Ascending aorta (tissue), 2 donors: ENCODE data around the gene OSBPL10. TPM values are rescaled to one million over a fixed set of nuclear protein-coding genes. Genes with fewer than 3 reads are reported as not detected.

ENCODE experiments used
- DNase-seq, 2 donors: peaks; one replicate each; pipeline ENCODE4 v3.0.0-alpha.2; 2019; ENCODE audit warnings: low spot score in 2 of 2
- H3K27ac ChIP-seq, 2 donors: fragments of 200-600 bp; sonication (generic); one replicate each; pipeline ENCODE4 v1.5.1; 2016 to 2017; ENCODE audit warnings: mild to moderate bottlenecking in 1 of 2
- H3K27me3 ChIP-seq: fragments of 200-600 bp; sonication (generic); one replicate; pipeline ENCODE4 v1.5.1; 2017
- H3K36me3 ChIP-seq, 2 donors: fragments of 200-600 bp; sonication (generic); one replicate each; pipeline ENCODE4 v1.5.1; 2016
- H3K4me1 ChIP-seq, 2 donors: fragments of 200-600 bp; sonication (generic); one replicate each; pipeline ENCODE4 v1.5.1; 2016 to 2017; ENCODE audit warnings: mild to moderate bottlenecking in 1 of 2
- H3K4me3 ChIP-seq, 2 donors: fragments of 200-600 bp; sonication (generic); one replicate each; pipeline ENCODE4 v1.5.1; 2016 to 2017; ENCODE audit warnings: mild to moderate bottlenecking in 1 of 2
- H3K9me3 ChIP-seq, 2 donors: fragments of 200-600 bp; sonication (generic); one replicate each; pipeline ENCODE4 v1.5.1; 2016
- CTCF ChIP-seq, 3 experiments: fragments of 200-600 bp in 2 of 3; fragments of 450-650 bp in 1 of 3; sonication (generic) in 2 of 3; IDR thresholded peaks; one replicate each; pipeline ENCODE4 v1.5.1; 2016 to 2019; ENCODE audit warnings: antibody characterized with exemption in 3 of 3, mild to moderate bottlenecking in 1 of 3, moderate library complexity in 1 of 3
- intact Hi-C: fragments of 100-400 bp; cut with DNase I; formaldehyde crosslinking; loops from one replicate; pipeline ENCODE4 v1.15.1; 2023
- total RNA-seq: library from RNA; depleted of rRNA; stranded (reverse); fragments of >200 nt; gene quantifications from one replicate; pipeline ENCODE4 v1.1.0, GENCODE V29; 2016

Gene OSBPL10
- total RNA-seq, 1 donor from 2014 or later: 169 TPM

- H3K4me3 ChIP-seq: no peak overlapping the region
- no peak overlapping the region for H3K27ac ChIP-seq
- H3K9me3 ChIP-seq: peaks cover 4 to 42% of the 10 kb centered on the region in 2 donors
- intact Hi-C loops: no loop called here
- H3K4me1 ChIP-seq: no peaks in the 10 kb centered on the region
- no peaks in the 10 kb centered on the region for H3K27me3 ChIP-seq
- no peak for TF ChIP-seq CTCF (IDR thresholded peaks at IDR 0.05)
- peaks cover 5 to 6% of the 10 kb centered on the region in 2 donors for H3K36me3 ChIP-seq
- DNase-seq: no peak
Measured at GRCh38 chr3:31659246-31659645, 321.8 kb downstream of the OSBPL10 start.

- no peaks in the 10 kb centered on the region for H3K4me1 ChIP-seq
- peaks cover 29 to 81% of the 10 kb centered on the region in 2 donors for H3K9me3 ChIP-seq
Measured at GRCh38 chr3:31654998-31655397, 326.1 kb downstream of the OSBPL10 start.

GRCh38 chr3:31653464-31653863 is 327.6 kb downstream of the OSBPL10 start:
- intact Hi-C loops: no loop called here
- Histone ChIP-seq H3K27ac (no peak overlapping the region), H3K27me3 (no peaks in the 10 kb centered on the region), H3K4me1 (no peaks in the 10 kb centered on the region), H3K36me3 (peaks cover 0 to 12% of the 10 kb centered on the region in 2 donors), H3K9me3 (peaks cover 39 to 94% of the 10 kb centered on the region in 2 donors), H3K4me3 (no peak overlapping the region)
- TF ChIP-seq CTCF (IDR thresholded peaks at IDR 0.05): no peak
- no peak for DNase-seq

More at GRCh38 chr3:31654998-31655397, 326.1 kb downstream of the OSBPL10 start:
- Histone ChIP-seq H3K27ac (no peak overlapping the region), H3K27me3 (no peaks in the 10 kb centered on the region), H3K4me3 (no peak overlapping the region), H3K36me3 (peaks cover 3 to 12% of the 10 kb centered on the region in 2 donors)
- TF ChIP-seq CTCF (IDR thresholded peaks at IDR 0.05): no peak
- DNase-seq: no peak
- intact Hi-C loops: no loop called here

- peaks cover 0 to 17% of the 10 kb centered on the region in 2 donors for H3K36me3 ChIP-seq
- no peak overlapping the region for H3K4me3 ChIP-seq
- H3K9me3 ChIP-seq: peaks cover 38 to 90% of the 10 kb centered on the region in 2 donors
- H3K4me1 ChIP-seq: no peaks in the 10 kb centered on the region
- H3K27me3 ChIP-seq: no peaks in the 10 kb centered on the region
- DNase-seq: no peak
- no peak overlapping the region for H3K27ac ChIP-seq
- intact Hi-C loops: no loop called here
- TF ChIP-seq CTCF (IDR thresholded peaks at IDR 0.05): no peak
Measured at GRCh38 chr3:31652296-31652695, 328.8 kb downstream of the OSBPL10 start.

- Histone ChIP-seq H3K27ac (no peak overlapping the region), H3K4me3 (no peak overlapping the region), H3K4me1 (no peaks in the 10 kb centered on the region), H3K9me3 (peaks cover 27 to 52% of the 10 kb centered on the region in 2 donors), H3K27me3 (no peaks in the 10 kb centered on the region), H3K36me3 (peaks cover 0 to 12% of the 10 kb centered on the region in 2 donors)
- DNase-seq: no peak
- intact Hi-C loops: no loop called here
- TF ChIP-seq CTCF (IDR thresholded peaks at IDR 0.05): no peak
Measured at GRCh38 chr3:31648286-31648968, 332.6 kb downstream of the OSBPL10 start.
